IMR-90 (cell line): ENCODE data around the gene KLK12. TPM values are rescaled to one million over a fixed set of nuclear protein-coding genes. Genes with fewer than 3 reads are reported as not detected.

Experiments
- ATAC-seq: fragments of 200-7000 bp; cut with Tn5 transposase; 2 replicates; pipeline ENCODE4 v1.9.1; 2020; ENCODE audit warnings: low read depth, mild to moderate bottlenecking, moderate library complexity
- BruUV-seq: library from RNA; stranded (reverse); fragments of 400-500 nt; replicated peaks from 2 replicates; lab custom pipeline; 2021; lab: Mats Ljungman, UMichigan
- CTCF ChIA-PET: fragments of 300-600 bp; formaldehyde crosslinking; extraction: SDS; loops from one replicate; lab custom pipeline; 2021; ENCODE audit warnings: antibody characterized with exemption; lab: Yijun Ruan, JAX
- POLR2A ChIA-PET: fragments of 300-600 bp; sonication (Branson Sonifier 250); formaldehyde crosslinking; loops from one replicate; lab custom pipeline; 2022; ENCODE audit warnings: antibody characterized with exemption; ENCODE audit not compliant: unreplicated experiment; lab: Charles Lee
- DNase-seq: peaks from one replicate; pipeline ENCODE4 v3.0.0; 2013
- H2AFZ ChIP-seq: replicated peaks from 2 replicates; pipeline ENCODE3; 2013; ENCODE audit warnings: low read length, mild to moderate bottlenecking; ENCODE audit not compliant: poor library complexity
- H2AK5ac ChIP-seq: 2 replicates; pipeline ENCODE4 v1.6.1; 2013; ENCODE audit warnings: low read depth, low read length, inconsistent platforms
- H2AK9ac ChIP-seq: replicated peaks from 2 replicates; pipeline ENCODE3; 2013; ENCODE audit warnings: mild to moderate bottlenecking, low read depth, low read length, moderate library complexity; ENCODE audit not compliant: poor library complexity
- H2BK120ac ChIP-seq: 2 replicates; pipeline ENCODE4 v1.6.1; 2013; ENCODE audit warnings: low read depth, low read length, inconsistent platforms
- H2BK15ac ChIP-seq: 3 replicates; pipeline ENCODE4 v1.6.1; 2013; ENCODE audit warnings: low read depth, low read length, inconsistent platforms
- H2BK20ac ChIP-seq: 2 replicates; pipeline ENCODE4 v1.6.1; 2013; ENCODE audit warnings: low read depth, mild to moderate bottlenecking, inconsistent platforms, low read length, moderate library complexity
- H2BK5ac ChIP-seq: 2 replicates; pipeline ENCODE4 v1.6.1; 2013; ENCODE audit warnings: mild to moderate bottlenecking, low read depth, low read length, inconsistent platforms; ENCODE audit not compliant: poor library complexity, severe bottlenecking
- H3K14ac ChIP-seq: replicated peaks from 2 replicates; pipeline ENCODE4 v1.6.1; 2013; ENCODE audit warnings: low read depth, low read length, inconsistent platforms
- H3K18ac ChIP-seq: 2 replicates; pipeline ENCODE4 v1.6.1; 2013; ENCODE audit warnings: low read depth, low read length, control low read depth
- H3K23ac ChIP-seq: 2 replicates; pipeline ENCODE4 v1.6.1; 2013; ENCODE audit warnings: low read depth, low read length, inconsistent platforms
- H3K27ac ChIP-seq: 2 replicates; pipeline ENCODE4 v1.5.1; 2013; ENCODE audit warnings: mild to moderate bottlenecking, control low read depth, low read length; ENCODE audit not compliant: insufficient read depth
- H3K27me3 ChIP-seq: 2 replicates; pipeline ENCODE4 v1.6.1; 2013; ENCODE audit warnings: low read length; ENCODE audit not compliant: control insufficient read depth, insufficient read depth
- H3K36me3 ChIP-seq: 2 replicates; pipeline ENCODE4 v1.6.1; 2013; ENCODE audit warnings: low read length, mixed read lengths; ENCODE audit not compliant: control insufficient read depth, insufficient read depth
- H3K4ac ChIP-seq: 2 replicates; pipeline ENCODE4 v1.6.1; 2013; ENCODE audit warnings: low read depth, low read length, inconsistent platforms
- H3K4me1 ChIP-seq: 2 replicates; pipeline ENCODE4 v1.6.1; 2013; ENCODE audit warnings: low read length, mixed read lengths; ENCODE audit not compliant: control insufficient read depth, insufficient read depth
- H3K4me2 ChIP-seq: 2 replicates; pipeline ENCODE4 v1.6.1; 2013; ENCODE audit warnings: low read depth, mild to moderate bottlenecking, control low read depth, low read length, moderate library complexity
- H3K4me3 ChIP-seq: 2 replicates; pipeline ENCODE4 v1.5.1; 2013; ENCODE audit warnings: low read depth, mild to moderate bottlenecking, control low read depth, low read length, moderate library complexity; ENCODE audit not compliant: insufficient read depth
- H3K56ac ChIP-seq: 2 replicates; pipeline ENCODE4 v1.6.1; 2013; ENCODE audit warnings: low read length, inconsistent platforms; ENCODE audit not compliant: insufficient read depth; ENCODE audit errors: extremely low read depth
- H3K79me1 ChIP-seq, 2 experiments: 2 replicates each; pipeline ENCODE4 v1.6.1; 2013; ENCODE audit warnings: low read length in 2 of 2, inconsistent platforms in 1 of 2, low read depth in 1 of 2
- H3K9ac ChIP-seq: 2 replicates; pipeline ENCODE4 v1.6.1; 2013; ENCODE audit warnings: low read depth, low read length, control low read depth
- H3K9me1 ChIP-seq: 2 replicates; pipeline ENCODE4 v1.6.1; 2013; ENCODE audit warnings: low read length, inconsistent platforms; ENCODE audit not compliant: insufficient read depth
- H3K9me3 ChIP-seq: 2 replicates; pipeline ENCODE4 v1.6.1; 2013; ENCODE audit warnings: low read length; ENCODE audit not compliant: control insufficient read depth, insufficient read depth
- H4K20me1 ChIP-seq: 2 replicates; pipeline ENCODE4 v1.6.1; 2013; ENCODE audit warnings: low read length, inconsistent platforms; ENCODE audit not compliant: insufficient read depth
- H4K5ac ChIP-seq: 2 replicates; pipeline ENCODE4 v1.6.1; 2013; ENCODE audit warnings: mild to moderate bottlenecking, low read depth, low read length, control low read depth
- H4K8ac ChIP-seq, 2 experiments: 2 replicates each; pipeline ENCODE4 v1.6.1; 2013; ENCODE audit warnings: low read depth in 2 of 2, low read length in 2 of 2, control low read depth in 1 of 2, inconsistent platforms in 1 of 2
- H4K91ac ChIP-seq: 2 replicates; pipeline ENCODE4 v1.6.1; 2013; ENCODE audit warnings: low read depth, low read length, inconsistent platforms; ENCODE audit not compliant: insufficient read depth
- CEBPB ChIP-seq: IDR thresholded peaks from 2 replicates; pipeline ENCODE4 v1.6.1; 2012; ENCODE audit warnings: low read depth, low read length, improper control_type of control experiment
- MAFK ChIP-seq: IDR thresholded peaks from 2 replicates; pipeline ENCODE4 v1.6.1; 2012; ENCODE audit warnings: low read depth, low read length, improper control_type of control experiment
- WGBS, 2 experiments: methylation state at CpG; one replicate each; pipeline versions ENCODE4 v1.1.5 to v1.1.7; 2013; ENCODE audit warnings: missing lambda C conversion rate in 2 of 2; ENCODE audit not compliant: insufficient read length in 1 of 2; ENCODE audit errors: extremely low coverage in 2 of 2; 5-methylcytosine and 5-hydroxymethylcytosine counted together
- dilution Hi-C: fragments of 300-500 bp; cut with HindIII; formaldehyde crosslinking; loops from one replicate; pipeline ENCODE4 v1.14.3; 2018; ENCODE audit warnings: low sequenced_read_pairs; ENCODE audit not compliant: unreplicated experiment
- in situ Hi-C: fragments of 300-500 bp; cut with MboI; formaldehyde crosslinking; loops from 3 replicates; pipeline ENCODE4 v1.14.3; 2019; ENCODE audit warnings: low sequenced_read_pairs, inconsistent platforms, mixed read lengths
- intact Hi-C: fragments of 100-400 bp; cut with micrococcal nuclease; formaldehyde crosslinking; loops from 2 replicates; pipeline ENCODE4 v1.10.0; 2022
- polyA plus RNA-seq, 3 experiments: library from polyadenylated mRNA; depleted of rRNA; stranded (reverse); fragments of >200 nt; gene quantifications; 2 replicates each; pipeline ENCODE4 v1.2.3, GENCODE V29; 2012; ENCODE audit warnings: low replicate concordance in 1 of 3
- total RNA-seq: library from RNA; depleted of rRNA; stranded (reverse); fragments of >200 nt; gene quantifications from 2 replicates; pipeline ENCODE4 v1.2.3, GENCODE V29; 2012

KLK12 gene
- total and polyA plus RNA-seq, 2 of the 4 experiments (the other 2 are of a cell fraction): not detected

DNA sequence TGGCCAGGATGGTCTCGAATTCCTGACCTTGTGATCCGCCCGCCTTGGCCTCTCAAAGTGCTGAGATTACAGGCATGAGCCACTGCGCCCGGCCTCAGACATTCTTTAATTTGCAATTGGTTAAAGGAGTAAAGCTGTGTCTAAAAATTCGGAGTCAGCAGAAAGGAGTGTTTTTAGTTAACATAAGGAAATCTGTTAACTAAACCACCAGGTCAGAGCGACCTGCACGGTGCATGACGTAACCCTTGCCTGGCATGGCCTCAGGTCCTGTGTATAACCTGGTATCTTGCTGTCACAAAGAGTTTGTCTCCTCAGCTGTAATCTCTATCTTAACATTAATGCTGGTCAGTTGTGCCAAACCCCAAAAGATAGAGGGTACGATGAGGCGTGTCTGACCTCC is 9.5 kb upstream of the KLK12 start:
- Histone ChIP-seq H2BK120ac (no peak overlapping the region), H3K14ac (no peak overlapping the region), H3K4me3 (no peak overlapping the region), H3K27me3 (no peaks in the 10 kb centered on the region), H3K9me3 (no peaks in the 10 kb centered on the region), H3K56ac (no peak overlapping the region), H2AK9ac (no peak overlapping the region), H2BK5ac (no peak overlapping the region), H4K20me1 (no peaks in the 10 kb centered on the region), H2BK20ac (no peak overlapping the region), H3K4me1 (no peaks in the 10 kb centered on the region), H2AK5ac (no peak overlapping the region), H3K9me1 (no peaks in the 10 kb centered on the region), H4K5ac (no peak overlapping the region), H3K23ac (no peak overlapping the region), H2BK15ac (no peak overlapping the region), H2AFZ (no peak overlapping the region), H4K8ac (no peak overlapping the region), H3K9ac (no peak overlapping the region), H3K79me1 (no peaks in the 10 kb centered on the region), H3K36me3 (no peaks in the 10 kb centered on the region), H3K18ac (no peak overlapping the region), H3K4ac (no peak overlapping the region), H3K4me2 (no peak overlapping the region), H4K91ac (no peak overlapping the region), H3K27ac (no peak overlapping the region)
- dilution Hi-C loops (no loop called here), in situ Hi-C loops (no loop called here), intact Hi-C loops (no loop called here)
- POLR2A ChIA-PET: no interaction called here
- TF ChIP-seq CEBPB (no peak), MAFK (peak; percentile 65)
- no CpG with 5 or more reads among the region's 11 CpGs for WGBS, 2 experiments
- DNase-seq (no peak), ATAC-seq (no peak)
- CTCF ChIA-PET: no interaction called here
- BruUV-seq: no TSS peak
